ENCODE measurements around the gene ACSS2.

The ACSS2 gene

GRCh38 chr20:34951252-34951651 is 74.8 kb downstream of the ACSS2 start:
- Histone ChIP-seq H2AFZ (ENCODE audit: low read depth) (no peak overlapping the region), H3K4me2 (no peak overlapping the region), H3K27ac (no peak overlapping the region)

DNA sequence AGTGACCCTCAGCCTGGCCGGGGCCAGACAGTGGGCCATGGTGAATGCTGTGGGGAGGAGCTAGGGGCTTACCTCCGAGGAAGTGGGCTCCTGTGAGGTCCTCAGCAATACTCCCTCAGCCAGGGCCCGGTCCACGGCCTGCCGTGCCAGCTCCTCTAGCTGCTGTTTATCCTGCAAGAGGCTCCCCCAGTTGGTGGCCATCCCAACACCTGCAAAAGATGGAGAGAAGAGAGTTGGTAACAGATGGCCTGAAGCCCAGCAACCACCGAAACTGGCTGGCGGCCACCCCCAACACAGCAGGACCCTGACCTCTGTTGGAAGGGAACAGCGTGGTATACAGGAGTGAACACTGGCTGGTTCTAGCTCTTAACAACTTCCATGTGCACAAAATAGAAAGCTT is 75.2 kb downstream of the ACSS2 start:
- H3K4me1 ChIP-seq (ENCODE audit: low read depth, poor library complexity, severe bottlenecking) = peaks cover 17% of the 10 kb centered on the region

More at GRCh38 chr20:34951252-34951651, 74.8 kb downstream of the ACSS2 start:
- H3K4me1 ChIP-seq (ENCODE audit: low read depth, poor library complexity, severe bottlenecking) = peaks cover 14% of the 10 kb centered on the region
- H3K36me3 ChIP-seq (ENCODE audit: insufficient read depth) = no peaks in the 10 kb centered on the region
- no peaks in the 10 kb centered on the region for H4K20me1 ChIP-seq (ENCODE audit: insufficient read depth)
- H3K4me3 ChIP-seq (IDR thresholded peaks at IDR 0.05; ENCODE audit: insufficient read depth, low read depth, low read length) = no peak overlapping the region
- TF ChIP-seq CTCF (conservative IDR thresholded peaks at IDR 0.05; ENCODE audit: low read depth, low read length) = no peak
- no peaks in the 10 kb centered on the region for H3K27me3 ChIP-seq (ENCODE audit: insufficient read depth, low read depth)
- no peaks in the 10 kb centered on the region; the same call in 1 of the 2 replicates for H3K79me2 ChIP-seq (ENCODE audit: insufficient read depth, low read depth)
- H3K9ac ChIP-seq = no peak overlapping the region

GRCh38 chr20:34952671-34953070 is 76.3 kb downstream of the ACSS2 start:
- no peak overlapping the region for H2AFZ ChIP-seq (ENCODE audit: low read depth)
- no peak overlapping the region for H3K9ac ChIP-seq
- H3K4me2 ChIP-seq = no peak overlapping the region
- no peak overlapping the region for H3K4me3 ChIP-seq (IDR thresholded peaks at IDR 0.05; ENCODE audit: insufficient read depth, low read depth, low read length)
- no peaks in the 10 kb centered on the region; the same call in 1 of the 2 replicates for H3K79me2 ChIP-seq (ENCODE audit: insufficient read depth, low read depth)
- no peaks in the 10 kb centered on the region for H3K36me3 ChIP-seq (ENCODE audit: insufficient read depth)
- no peak for TF ChIP-seq CTCF (conservative IDR thresholded peaks at IDR 0.05; ENCODE audit: low read depth, low read length)
- H3K4me1 ChIP-seq (ENCODE audit: low read depth, poor library complexity, severe bottlenecking) = peaks cover 17% of the 10 kb centered on the region
- H3K27me3 ChIP-seq (ENCODE audit: insufficient read depth, low read depth) = no peaks in the 10 kb centered on the region
- H4K20me1 ChIP-seq (ENCODE audit: insufficient read depth) = no peaks in the 10 kb centered on the region
- H3K27ac ChIP-seq = no peak overlapping the region

More for the DNA sequence above, 75.2 kb downstream of the ACSS2 start:
- Histone ChIP-seq H3K27ac (no peak overlapping the region), H3K36me3 (ENCODE audit: insufficient read depth) (no peaks in the 10 kb centered on the region), H2AFZ (ENCODE audit: low read depth) (no peak overlapping the region), H4K20me1 (ENCODE audit: insufficient read depth) (no peaks in the 10 kb centered on the region), H3K79me2 (ENCODE audit: insufficient read depth, low read depth) (no peaks in the 10 kb centered on the region; the same call in 1 of the 2 replicates), H3K4me2 (no peak overlapping the region), H3K27me3 (ENCODE audit: insufficient read depth, low read depth) (no peaks in the 10 kb centered on the region), H3K9ac (no peak overlapping the region), H3K4me3 (IDR thresholded peaks at IDR 0.05; ENCODE audit: insufficient read depth, low read depth, low read length) (no peak overlapping the region)
- TF ChIP-seq CTCF (conservative IDR thresholded peaks at IDR 0.05; ENCODE audit: low read depth, low read length) = no peak

DNA sequence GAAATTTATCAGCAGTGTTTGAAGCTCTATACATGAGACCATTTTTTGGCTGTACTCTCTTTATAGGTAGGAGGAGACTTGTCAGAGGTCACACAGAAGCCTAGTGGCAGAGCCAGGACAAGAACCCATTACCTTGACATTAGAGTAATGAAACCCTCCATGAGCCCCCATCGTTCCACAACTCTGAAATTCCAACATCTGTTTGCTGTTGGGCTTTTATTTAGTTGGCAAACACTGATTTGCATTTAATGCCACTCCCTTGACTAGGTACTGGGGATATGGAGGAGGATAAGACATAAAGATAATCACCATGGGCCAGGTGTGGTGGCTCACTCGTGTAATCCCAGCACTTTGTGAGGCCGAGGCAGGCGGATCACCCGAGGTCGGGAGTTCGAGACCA is 77.5 kb downstream of the ACSS2 start:
- no peak overlapping the region for H3K4me2 ChIP-seq

More for the DNA sequence above, 77.5 kb downstream of the ACSS2 start:
- Histone ChIP-seq H3K27me3 (ENCODE audit: insufficient read depth, low read depth) (no peaks in the 10 kb centered on the region), H3K36me3 (ENCODE audit: insufficient read depth) (no peaks in the 10 kb centered on the region), H4K20me1 (ENCODE audit: insufficient read depth) (no peaks in the 10 kb centered on the region), H3K9ac (no peak overlapping the region), H3K79me2 (ENCODE audit: insufficient read depth, low read depth) (no peaks in the 10 kb centered on the region; the same call in 1 of the 2 replicates), H3K27ac (no peak overlapping the region), H3K4me1 (ENCODE audit: low read depth, poor library complexity, severe bottlenecking) (peaks cover 17% of the 10 kb centered on the region), H3K4me3 (IDR thresholded peaks at IDR 0.05; ENCODE audit: insufficient read depth, low read depth, low read length) (no peak overlapping the region), H2AFZ (ENCODE audit: low read depth) (no peak overlapping the region)
- no peak for TF ChIP-seq CTCF (conservative IDR thresholded peaks at IDR 0.05; ENCODE audit: low read depth, low read length)

All from KMS-11 (cell line).